ENCODE data around the gene HOXB6. TPM values are rescaled to one million over a fixed set of nuclear protein-coding genes. Genes with fewer than 3 reads are reported as not detected.

The HOXB6 gene
- total RNA-seq, 4 donors from 2014 or later, result 0.88 to 18.2 (median 7.3) TPM; not detected in 1

- TF ChIP-seq POLR2A (IDR thresholded peaks at IDR 0.05) (no peak), CTCF (IDR thresholded peaks at IDR 0.05) (no peak)
- H3K27ac ChIP-seq, result no peak overlapping the region
- no peaks in the 10 kb centered on the region for H3K36me3 ChIP-seq
- peaks cover 0 to 26% of the 10 kb centered on the region in 2 donors for H3K27me3 ChIP-seq
- no peak overlapping the region for H3K4me3 ChIP-seq
- peaks cover 0 to 4% of the 10 kb centered on the region in 2 donors for H3K4me1 ChIP-seq
- no peak for DNase-seq
- intact Hi-C loops (cut with DNase I; ENCODE audit: low total_unique reads), result no loop called here
- H3K9me3 ChIP-seq, result no peaks in the 10 kb centered on the region
Observed at GRCh38 chr17:48575066-48575582, 29.7 kb downstream of the HOXB6 start.

GRCh38 chr17:48574505-48575065 lies 30.2 kb downstream of the HOXB6 start:
- no peaks in the 10 kb centered on the region for H3K9me3 ChIP-seq
- peaks cover 0 to 21% of the 10 kb centered on the region in 2 donors for H3K27me3 ChIP-seq
- no peak for DNase-seq
- intact Hi-C loops (cut with DNase I; ENCODE audit: low total_unique reads), result no loop called here
- no peaks in the 10 kb centered on the region for H3K36me3 ChIP-seq
- H3K4me3 ChIP-seq, result no peak overlapping the region
- no peak overlapping the region for H3K27ac ChIP-seq
- peaks cover 0 to 4% of the 10 kb centered on the region in 2 donors for H3K4me1 ChIP-seq
- TF ChIP-seq CTCF (IDR thresholded peaks at IDR 0.05) (no peak), POLR2A (IDR thresholded peaks at IDR 0.05) (no peak)

- peaks cover 0 to 4% of the 10 kb centered on the region in 2 donors for H3K4me1 ChIP-seq
- H3K27ac ChIP-seq, result peak overlapping the region in 1 of 2 donors; percentile 34
- no peaks in the 10 kb centered on the region for H3K9me3 ChIP-seq
- H3K36me3 ChIP-seq, result no peaks in the 10 kb centered on the region
- peaks cover 0 to 27% of the 10 kb centered on the region in 2 donors for H3K27me3 ChIP-seq
- TF ChIP-seq CTCF (IDR thresholded peaks at IDR 0.05) (no peak), POLR2A (IDR thresholded peaks at IDR 0.05) (no peak)
- intact Hi-C loops (cut with DNase I; ENCODE audit: low total_unique reads), result no loop called here
- DNase-seq, result no peak
- H3K4me3 ChIP-seq, result no peak overlapping the region
Observed at GRCh38 chr17:48571826-48572417, 32.9 kb downstream of the HOXB6 start.

GRCh38 chr17:48571024-48571818 lies 33.6 kb downstream of the HOXB6 start:
- no peak for DNase-seq
- peak overlapping the region in 1 of 2 donors; percentile 34 for H3K27ac ChIP-seq
- H3K27me3 ChIP-seq, result peaks cover 0 to 24% of the 10 kb centered on the region in 2 donors
- H3K4me1 ChIP-seq, result no peaks in the 10 kb centered on the region
- intact Hi-C loops (cut with DNase I; ENCODE audit: low total_unique reads), result no loop called here
- H3K4me3 ChIP-seq, result no peak overlapping the region
- H3K36me3 ChIP-seq, result no peaks in the 10 kb centered on the region
- H3K9me3 ChIP-seq, result no peaks in the 10 kb centered on the region
- TF ChIP-seq POLR2A (IDR thresholded peaks at IDR 0.05), result no peak
- no peak for TF ChIP-seq CTCF (IDR thresholded peaks at IDR 0.05)

All from uterus (tissue), 4 donors.